GM12878 (cell line): Measurements from ENCODE around the gene NAMPT. TPM values are rescaled to one million over a fixed set of nuclear protein-coding genes. Genes with fewer than 3 reads are reported as not detected.

ENCODE experiments used
- ATAC-seq: fragments of 200-7000 bp; cut with Tn5 transposase; 3 replicates; pipeline ENCODE4 v1.9.1; 2020; ENCODE audit warnings: mild to moderate bottlenecking, moderate library complexity
- BruUV-seq: library from RNA; stranded (reverse); fragments of 400-500 nt; replicated peaks from 2 replicates; lab custom pipeline; 2021; lab: Mats Ljungman, UMichigan
- CTCF ChIA-PET: fragments of 300-600 bp; sonication (Branson Sonifier 250); formaldehyde crosslinking; extraction: SDS; loops from one replicate; lab custom pipeline; 2021; ENCODE audit warnings: inconsistent platforms; lab: Yijun Ruan, JAX
- POLR2A ChIA-PET: fragments of 350-600 bp; formaldehyde crosslinking; extraction: SDS; loops from one replicate; lab custom pipeline; 2021; ENCODE audit warnings: inconsistent platforms; lab: Charles Lee
- RAD21 ChIA-PET: fragments of 300-600 bp; sonication (Branson Sonifier 250); formaldehyde crosslinking; loops from one replicate; lab custom pipeline; 2023; ENCODE audit warnings: antibody characterized with exemption; ENCODE audit not compliant: unreplicated experiment; lab: Charles Lee
- SMC1A ChIA-PET: fragments of 300-600 bp; sonication (Branson Sonifier 250); formaldehyde crosslinking; loops from one replicate; lab custom pipeline; 2023; ENCODE audit not compliant: unreplicated experiment, uncharacterized antibody; lab: Charles Lee
- DNase-seq: peaks from one replicate; pipeline ENCODE4 v3.0.0-alpha.2; 2011; ENCODE audit warnings: low read depth, low spot score
- FAIRE-seq: peaks from 3 replicates; lab custom pipeline; 2011; peaks lifted over from hg19 to GRCh38; lab: Jason Lieb, UNC
- H2AFZ ChIP-seq: 2 replicates; pipeline ENCODE4 v1.6.0; 2011; ENCODE audit warnings: low read depth, low read length, control low read depth; ENCODE audit not compliant: control insufficient read depth
- H3K27ac ChIP-seq: 2 replicates; pipeline ENCODE4 v1.5.1; 2011; ENCODE audit warnings: control low read depth; ENCODE audit not compliant: control insufficient read depth, insufficient read depth
- H3K27me3 ChIP-seq, 2 experiments: replicated peaks in 1 of 2; 2 replicates each; pipeline versions ENCODE4 v1.6.0 to v1.6.1; 2011; ENCODE audit warnings: low read length in 1 of 2; ENCODE audit not compliant: control insufficient read depth in 2 of 2, insufficient read depth in 2 of 2
- H3K36me3 ChIP-seq, 2 experiments: 2 replicates each; pipeline ENCODE4 v1.5.1; 2011; ENCODE audit warnings: low read length in 1 of 2; ENCODE audit not compliant: control insufficient read depth in 2 of 2, insufficient read depth in 2 of 2
- H3K4me1 ChIP-seq: 2 replicates; pipeline ENCODE4 v1.6.1; 2011; ENCODE audit warnings: mild to moderate bottlenecking, low read length, moderate library complexity, mixed read lengths; ENCODE audit not compliant: control insufficient read depth, insufficient read depth
- H3K4me2 ChIP-seq: 2 replicates; pipeline ENCODE4 v1.6.0; 2011; ENCODE audit warnings: control low read depth; ENCODE audit not compliant: control insufficient read depth, insufficient read depth
- H3K4me3 ChIP-seq: fragments of 200-600 bp; sonication (generic); 2 replicates; pipeline ENCODE4 v1.5.1; 2016
- H3K79me2 ChIP-seq: 2 replicates; pipeline ENCODE4 v1.6.0; 2011; ENCODE audit warnings: low read length; ENCODE audit not compliant: control insufficient read depth, insufficient read depth
- H3K9ac ChIP-seq: 2 replicates; pipeline ENCODE4 v1.8.0; 2011; ENCODE audit warnings: low read length, control low read depth, mixed read lengths; ENCODE audit not compliant: control insufficient read depth, insufficient read depth
- H3K9me3 ChIP-seq: replicated peaks from 3 replicates; pipeline ENCODE4 v1.5.1; 2011; ENCODE audit warnings: mild to moderate bottlenecking, low read length; ENCODE audit not compliant: control insufficient read depth, insufficient read depth
- H4K20me1 ChIP-seq: 2 replicates; pipeline ENCODE4 v1.6.0; 2011; ENCODE audit not compliant: control insufficient read depth, insufficient read depth
- ATF7 ChIP-seq: fragments of 450-650 bp; IDR thresholded peaks from 2 replicates; pipeline ENCODE4 v1.6.1; 2016; ENCODE audit warnings: low read depth, mild to moderate bottlenecking
- BACH1 ChIP-seq: fragments of 450-650 bp; IDR thresholded peaks from 2 replicates; pipeline ENCODE4 v1.6.1; 2017; ENCODE audit warnings: mild to moderate bottlenecking, borderline replicate concordance
- CBX3 ChIP-seq: fragments of 200-600 bp; sonication (generic); IDR thresholded peaks from 2 replicates; pipeline ENCODE4 v1.6.1; 2016; ENCODE audit warnings: low read depth, borderline replicate concordance
- E4F1 ChIP-seq: fragments of 450-650 bp; IDR thresholded peaks from 2 replicates; pipeline ENCODE4 v1.6.1; 2018; ENCODE audit warnings: borderline replicate concordance, mild to moderate bottlenecking; ENCODE audit not compliant: partially characterized antibody
- GATAD2B ChIP-seq: fragments of 450-650 bp; conservative IDR thresholded peaks from 2 replicates; pipeline ENCODE4 v1.6.1; 2017; ENCODE audit warnings: low read depth, mild to moderate bottlenecking, moderate library complexity
- HDGF ChIP-seq: fragments of 450-650 bp; IDR thresholded peaks from 2 replicates; pipeline ENCODE4 v1.6.1; 2016; ENCODE audit warnings: antibody characterized with exemption
- IKZF2 ChIP-seq, 2 experiments: fragments of 450-650 bp; IDR thresholded peaks; 2 replicates each; pipeline ENCODE4 v1.6.1; 2017; ENCODE audit warnings: mild to moderate bottlenecking in 2 of 2, moderate library complexity in 2 of 2
- LARP7 ChIP-seq: fragments of 450-650 bp; IDR thresholded peaks from 2 replicates; pipeline ENCODE4 v1.6.1; 2017; ENCODE audit warnings: mild to moderate bottlenecking
- NBN ChIP-seq: fragments of 450-650 bp; IDR thresholded peaks from 2 replicates; pipeline ENCODE4 v1.6.1; 2016
- NR2F1 ChIP-seq: fragments of 450-650 bp; conservative IDR thresholded peaks from 2 replicates; pipeline ENCODE4 v1.6.1; 2017; ENCODE audit warnings: mild to moderate bottlenecking
- RAD51 ChIP-seq: fragments of 450-650 bp; IDR thresholded peaks from 2 replicates; pipeline ENCODE4 v1.6.1; 2016; ENCODE audit warnings: moderate library complexity, mild to moderate bottlenecking, inconsistent platforms
- SMAD1 ChIP-seq: fragments of 450-650 bp; IDR thresholded peaks from 2 replicates; pipeline ENCODE4 v1.6.1; 2018; ENCODE audit warnings: mild to moderate bottlenecking, low read depth; ENCODE audit not compliant: partially characterized antibody
- STAT3 ChIP-seq: IDR thresholded peaks from 2 replicates; pipeline ENCODE4 v1.6.1; 2011; ENCODE audit warnings: low read depth, low read length, improper control_type of control experiment
- TCF12 ChIP-seq: IDR thresholded peaks from 2 replicates; pipeline ENCODE4 v1.6.1; 2011; ENCODE audit warnings: low read depth, mild to moderate bottlenecking, low read length
- WGBS: methylation state at CpG from one replicate; pipeline ENCODE4 v1.1.6; 2016; ENCODE audit warnings: low lambda C conversion rate; ENCODE audit not compliant: insufficient replicate concordance, insufficient coverage; ENCODE audit errors: missing lambda C conversion rate; 5-methylcytosine and 5-hydroxymethylcytosine counted together
- in situ Hi-C: fragments of 300-500 bp; cut with MboI; formaldehyde crosslinking; loops from 9 replicates; pipeline ENCODE4 v1.14.3; 2018; ENCODE audit warnings: mixed read lengths
- intact Hi-C: fragments of 100-400 bp; cut with micrococcal nuclease; formaldehyde crosslinking; loops from one replicate; pipeline ENCODE4 v1.14.2; 2022; ENCODE audit not compliant: unreplicated experiment
- polyA plus RNA-seq, 11 experiments: library from polyadenylated mRNA; depleted of rRNA in 4 of 11; unstranded in 6 of 11; stranded (reverse) in 5 of 11; fragments of >200 nt; fragmentation: Nextera tagmentation in 4 of 11; fragmentation: Illumina TruSeq in 1 of 11; extraction: Ambion mirVana in 4 of 11; extraction: Trizol in 1 of 11; gene quantifications; 1 replicate in 1 of 11; 2 replicates in 10 of 11; pipeline versions ENCODE4 v1.2.1 to v1.2.3, GENCODE V29; 2011 to 2016; ENCODE audit warnings: inconsistent platforms in 2 of 11, missing spikeins in 2 of 11, low read depth in 1 of 11
- total RNA-seq, 4 experiments: library from RNA; depleted of rRNA in 3 of 4; stranded (reverse); fragments of >200 nt in 3 of 4; fragmentation: Illumina TruSeq in 1 of 4; extraction: Trizol in 1 of 4; gene quantifications; 2 replicates each; pipeline versions ENCODE4 v1.2.1 to v1.2.3, GENCODE V29; 2013 to 2021
- TF ChIP-seq, protein P1 (sequence below): fragments of 450-650 bp; IDR thresholded peaks from 2 replicates; pipeline ENCODE4 v1.6.1; 2016; ENCODE audit warnings: mild to moderate bottlenecking
- TF ChIP-seq, protein P2 (sequence below): IDR thresholded peaks from 2 replicates; pipeline ENCODE4 v1.6.1; 2011; ENCODE audit warnings: low read depth, low read length, improper control_type of control experiment, borderline replicate concordance

The NAMPT gene
- total and polyA plus RNA-seq, 10 of the 15 experiments (the other 5 are each of a cell fraction or from before 2014, with no cell fraction given), result 28.3 to 173 (median 75.0) TPM

DNA sequence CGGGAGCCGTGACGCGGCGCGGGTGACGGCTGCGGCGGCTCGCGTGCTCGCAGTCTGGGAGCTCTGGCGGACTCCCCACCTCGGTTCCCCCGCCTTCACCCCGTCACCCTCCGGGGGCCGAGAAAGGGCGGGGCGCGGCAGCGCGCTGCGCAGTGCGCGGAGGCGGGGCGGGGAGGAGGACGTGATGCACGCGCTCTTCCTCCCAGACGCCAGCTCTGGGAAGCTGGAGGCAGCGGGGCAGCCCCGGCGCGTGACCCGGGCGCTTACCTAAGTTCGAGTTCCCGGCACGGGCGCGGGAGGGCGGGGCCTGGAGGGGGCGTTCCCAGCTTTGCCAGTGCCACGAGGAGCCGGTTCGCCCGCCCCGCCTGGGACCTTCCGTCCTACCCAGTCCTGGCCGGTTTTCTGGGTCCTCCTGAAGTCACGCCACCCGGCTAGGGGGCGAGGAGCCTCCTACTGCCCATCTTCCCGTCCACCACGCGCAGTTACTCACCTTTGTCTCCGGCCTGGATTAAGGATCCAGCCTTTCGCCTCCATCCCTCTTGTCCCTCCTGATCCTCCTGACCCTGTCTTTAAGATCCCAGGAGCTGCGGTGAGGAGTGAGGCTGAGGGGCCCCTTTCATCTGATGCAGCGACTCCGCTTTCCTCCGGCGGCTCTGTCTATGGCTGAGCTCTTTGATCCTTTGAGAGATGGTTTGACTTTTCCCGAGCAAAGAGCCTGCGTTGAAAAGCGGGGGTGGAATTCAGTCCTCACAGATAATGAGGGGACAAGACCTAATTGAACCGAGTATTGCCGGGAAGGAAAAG is 470 bp upstream of the NAMPT start (continued):
- peak; percentile 58 for TF ChIP-seq NR2F1
- peak; percentile 92 for TF ChIP-seq SMAD1
- no peak for TF ChIP-seq ATF7
- TF ChIP-seq LARP7, result 0 out of 2 replicates have a peak, but pooled peaks have one; percentile 38
- TF ChIP-seq CBX3, result no peak
- no peak for TF ChIP-seq TCF12
- no peak for TF ChIP-seq STAT3
- 0 out of 2 replicates have a peak, but pooled peaks have one; percentile 60 for TF ChIP-seq HDGF
- peak; percentile 65 to 69 for TF ChIP-seq IKZF2 (IDR thresholded peaks at IDR 0.05)
- TF ChIP-seq, all 136 proteins: peak for 48

DNA sequence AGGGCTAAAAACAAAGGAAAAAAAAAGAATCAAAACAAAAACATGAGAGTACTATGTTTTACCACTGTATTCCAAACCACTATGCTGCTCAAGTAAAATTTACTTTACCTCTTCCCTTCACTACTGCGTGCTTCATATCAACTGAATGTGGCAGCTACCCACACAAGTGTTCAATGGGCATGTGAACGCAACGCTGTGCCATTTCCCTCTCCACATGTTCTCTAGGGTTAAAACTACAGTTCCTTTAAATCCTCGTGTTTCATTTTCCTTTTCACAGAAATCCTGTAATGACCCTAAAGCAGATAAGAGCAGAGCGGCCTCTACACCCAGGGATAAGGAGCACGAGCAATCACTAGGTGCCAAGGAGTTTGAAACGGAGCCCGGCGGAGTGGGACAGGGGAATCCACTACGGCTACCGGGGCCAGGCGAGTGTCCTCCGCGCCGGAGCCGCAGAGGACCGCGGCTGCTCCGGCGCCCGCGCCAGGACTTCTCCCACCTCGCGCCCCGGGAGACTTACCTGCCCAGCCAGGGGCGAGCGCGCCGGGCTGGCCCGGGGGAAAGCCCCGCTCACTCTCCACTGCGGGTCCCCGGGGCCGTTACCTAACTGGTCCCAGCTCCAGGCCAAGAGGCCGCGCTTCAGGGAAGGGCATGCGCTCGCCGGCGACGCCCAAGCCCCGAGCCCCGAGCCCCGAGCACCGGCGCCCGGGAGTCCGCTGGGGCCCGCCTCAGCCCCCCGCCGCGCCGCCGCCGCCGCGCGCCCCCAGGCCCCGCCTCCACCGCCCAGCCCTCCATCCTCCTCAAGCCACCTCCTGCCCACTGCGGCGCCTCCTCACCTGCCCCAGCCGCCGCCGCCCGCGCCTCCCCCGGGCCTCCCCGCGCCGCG is 711 bp downstream of the NAMPT start:
- ATAC-seq, result peak; percentile 5
- SMC1A ChIA-PET, result interaction anchor here (0.8 to 4.7 kb wide), 10 partner anchors 10 to 213 kb away, joined by 3 to 60 read pairs (median 6); no protein-coding TSS in a partner anchor
- POLR2A ChIA-PET, result interaction anchor here (1.0 to 4.3 kb wide), 11 partner anchors 12 to 178 kb away, joined by 3 to 47 read pairs (median 5); no protein-coding TSS in a partner anchor
- H3K9ac ChIP-seq, result peak overlapping the region; percentile 83
- no TSS peak for BruUV-seq
- RAD21 ChIA-PET, result interaction anchor here (0.8 to 7.8 kb wide), 14 partner anchors 11 to 452 kb away, joined by 3 to 87 read pairs (median 5); no protein-coding TSS in a partner anchor
- 1% methylated on average over 22 of the region's 72 CpGs for WGBS
- no peak for FAIRE-seq
- H3K4me2 ChIP-seq, result peak overlapping the region; percentile 78; the same call in 1 of the 2 replicates
- H3K27me3 ChIP-seq, result no peaks in the 10 kb centered on the region
- intact Hi-C loops (loop anchor here (2.0 to 10.0 kb wide), 5 partner anchors 103 to 1269 kb away; partner anchors contain the start of gene KMT2E), in situ Hi-C loops (loop anchor here (25.0 kb wide), 1 partner anchor 1272 kb away; the partner anchor contains the start of gene KMT2E)
- no peaks in the 10 kb centered on the region for H4K20me1 ChIP-seq
- no peak for DNase-seq
- H3K36me3 ChIP-seq, result no peaks in the 10 kb centered on the region
- no peaks in the 10 kb centered on the region for H3K9me3 ChIP-seq
- peaks cover 58% of the 10 kb centered on the region for H3K79me2 ChIP-seq
- peak overlapping the region; percentile 83 for H3K27ac ChIP-seq
- CTCF ChIA-PET, result interaction anchor here (1.0 to 2.6 kb wide), 6 partner anchors 63 to 178 kb away, joined by 3 to 20 read pairs (median 4); no protein-coding TSS in a partner anchor
- no peaks in the 10 kb centered on the region; the same call in 1 of the 2 replicates for H3K4me1 ChIP-seq
- H2AFZ ChIP-seq, result no peak overlapping the region
- peak overlapping the region; percentile 82 for H3K4me3 ChIP-seq
- TF ChIP-seq GATAD2B (0 out of 2 replicates have a peak, but pooled peaks have one; percentile 28), TCF12 (no peak), RAD51 (no peak), IKZF2 (IDR thresholded peaks at IDR 0.05) (0 out of 4 replicates have a peak, but pooled peaks of 1 of the 2 experiments have one; percentile 14), BACH1 (peak; percentile 22; the same call in 1 of the 2 replicates), E4F1 (no peak), NBN (peak; percentile 62; the same call in 1 of the 2 replicates)
- TF ChIP-seq, protein P1, sequence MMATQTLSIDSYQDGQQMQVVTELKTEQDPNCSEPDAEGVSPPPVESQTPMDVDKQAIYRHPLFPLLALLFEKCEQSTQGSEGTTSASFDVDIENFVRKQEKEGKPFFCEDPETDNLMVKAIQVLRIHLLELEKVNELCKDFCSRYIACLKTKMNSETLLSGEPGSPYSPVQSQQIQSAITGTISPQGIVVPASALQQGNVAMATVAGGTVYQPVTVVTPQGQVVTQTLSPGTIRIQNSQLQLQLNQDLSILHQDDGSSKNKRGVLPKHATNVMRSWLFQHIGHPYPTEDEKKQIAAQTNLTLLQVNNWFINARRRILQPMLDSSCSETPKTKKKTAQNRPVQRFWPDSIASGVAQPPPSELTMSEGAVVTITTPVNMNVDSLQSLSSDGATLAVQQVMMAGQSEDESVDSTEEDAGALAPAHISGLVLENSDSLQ, result no peak
- TF ChIP-seq, protein P2, sequence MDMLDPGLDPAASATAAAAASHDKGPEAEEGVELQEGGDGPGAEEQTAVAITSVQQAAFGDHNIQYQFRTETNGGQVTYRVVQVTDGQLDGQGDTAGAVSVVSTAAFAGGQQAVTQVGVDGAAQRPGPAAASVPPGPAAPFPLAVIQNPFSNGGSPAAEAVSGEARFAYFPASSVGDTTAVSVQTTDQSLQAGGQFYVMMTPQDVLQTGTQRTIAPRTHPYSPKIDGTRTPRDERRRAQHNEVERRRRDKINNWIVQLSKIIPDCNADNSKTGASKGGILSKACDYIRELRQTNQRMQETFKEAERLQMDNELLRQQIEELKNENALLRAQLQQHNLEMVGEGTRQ, result no peak
